ENCODE results near the gene NAA80. TPM values are rescaled to one million over a fixed set of nuclear protein-coding genes. Genes with fewer than 3 reads are reported as not detected.
A peak's percentile ranks its signal among the peaks of the same experiment; 100 is the strongest.

The NAA80 gene
- total and polyA plus RNA-seq, 2 of the 13 experiments (the other 11 are each of a cell fraction or from before 2014, with no cell fraction given): 3.4 to 8.7 TPM

GRCh38 chr3:50337175-50337861 lies 38.1 kb upstream of the NAA80 start (continued):
- TF ChIP-seq ZNF142 (CRISPR knock-in tag; IDR thresholded peaks at IDR 0.05) (0 out of 2 replicates have a peak, but pooled peaks have one; percentile 6), KLF6 (CRISPR knock-in tag; IDR thresholded peaks at IDR 0.05) (no peak), HDAC1 (CRISPR knock-in tag; IDR thresholded peaks at IDR 0.05) (peak; percentile 94), ARHGAP35 (CRISPR knock-in tag; IDR thresholded peaks at IDR 0.05; ENCODE audit: borderline replicate concordance) (peak; percentile 90), REXO4 (CRISPR knock-in tag; IDR thresholded peaks at IDR 0.05; ENCODE audit: borderline replicate concordance) (no peak), ZC3H4 (CRISPR knock-in tag; IDR thresholded peaks at IDR 0.05; ENCODE audit: borderline replicate concordance) (no peak), SP4 (CRISPR knock-in tag; IDR thresholded peaks at IDR 0.05) (peak; percentile 82), LBX2 (CRISPR knock-in tag; IDR thresholded peaks at IDR 0.05; ENCODE audit: borderline replicate concordance) (0 out of 2 replicates have a peak, but pooled peaks have one; percentile 24), RXRB (CRISPR knock-in tag; IDR thresholded peaks at IDR 0.05; ENCODE audit: borderline replicate concordance) (peak; percentile 40; the same call in 1 of the 2 replicates), SETDB1 (CRISPR knock-in tag; IDR thresholded peaks at IDR 0.05; ENCODE audit: borderline replicate concordance) (no peak), FOXK1 (CRISPR knock-in tag; IDR thresholded peaks at IDR 0.05; ENCODE audit: borderline replicate concordance, low read depth) (peak; percentile 27; the same call in 1 of the 2 replicates), CENPX (CRISPR knock-in tag; IDR thresholded peaks at IDR 0.05) (no peak), HCFC1 (IDR thresholded peaks at IDR 0.05; ENCODE audit: low read depth, low read length) (peak; percentile 26; the same call in 1 of the 2 replicates), MTA1 (CRISPR knock-in tag; IDR thresholded peaks at IDR 0.05; ENCODE audit: borderline replicate concordance) (peak; percentile 68; the same call in 1 of the 2 replicates), ARNTL (CRISPR knock-in tag; IDR thresholded peaks at IDR 0.05) (peak; percentile 93), CHCHD3 (CRISPR knock-in tag; IDR thresholded peaks at IDR 0.05) (0 out of 2 replicates have a peak, but pooled peaks have one; percentile 10), MZF1 (CRISPR knock-in tag; IDR thresholded peaks at IDR 0.05; ENCODE audit: borderline replicate concordance) (peak; percentile 75; the same call in 1 of the 2 replicates), SMAD9 (CRISPR knock-in tag; IDR thresholded peaks at IDR 0.05) (no peak; the same call in none of the 2 replicates), SP5 (CRISPR knock-in tag; IDR thresholded peaks at IDR 0.05; ENCODE audit: borderline replicate concordance, low read depth) (peak; percentile 67; the same call in 1 of the 2 replicates), ZNF543 (CRISPR knock-in tag; IDR thresholded peaks at IDR 0.05) (0 out of 2 replicates have a peak, but pooled peaks have one; percentile 64), ZNF547 (CRISPR knock-in tag; IDR thresholded peaks at IDR 0.05) (peak; percentile 85), ZNF329 (CRISPR knock-in tag; IDR thresholded peaks at IDR 0.05; ENCODE audit: low read depth) (no peak; the same call in 1 of the 2 replicates)
